ENCODE data around the gene CFAP58. TPM values are rescaled to one million over a fixed set of nuclear protein-coding genes. Genes with fewer than 3 reads are reported as not detected.
A peak's percentile ranks its signal among the peaks of the same experiment; 100 is the strongest.

The CFAP58 gene
- total and polyA plus RNA-seq, 2 of the 13 experiments (the other 11 are each of a cell fraction or from before 2014, with no cell fraction given): 0.03 TPM; not detected in 1

DNA sequence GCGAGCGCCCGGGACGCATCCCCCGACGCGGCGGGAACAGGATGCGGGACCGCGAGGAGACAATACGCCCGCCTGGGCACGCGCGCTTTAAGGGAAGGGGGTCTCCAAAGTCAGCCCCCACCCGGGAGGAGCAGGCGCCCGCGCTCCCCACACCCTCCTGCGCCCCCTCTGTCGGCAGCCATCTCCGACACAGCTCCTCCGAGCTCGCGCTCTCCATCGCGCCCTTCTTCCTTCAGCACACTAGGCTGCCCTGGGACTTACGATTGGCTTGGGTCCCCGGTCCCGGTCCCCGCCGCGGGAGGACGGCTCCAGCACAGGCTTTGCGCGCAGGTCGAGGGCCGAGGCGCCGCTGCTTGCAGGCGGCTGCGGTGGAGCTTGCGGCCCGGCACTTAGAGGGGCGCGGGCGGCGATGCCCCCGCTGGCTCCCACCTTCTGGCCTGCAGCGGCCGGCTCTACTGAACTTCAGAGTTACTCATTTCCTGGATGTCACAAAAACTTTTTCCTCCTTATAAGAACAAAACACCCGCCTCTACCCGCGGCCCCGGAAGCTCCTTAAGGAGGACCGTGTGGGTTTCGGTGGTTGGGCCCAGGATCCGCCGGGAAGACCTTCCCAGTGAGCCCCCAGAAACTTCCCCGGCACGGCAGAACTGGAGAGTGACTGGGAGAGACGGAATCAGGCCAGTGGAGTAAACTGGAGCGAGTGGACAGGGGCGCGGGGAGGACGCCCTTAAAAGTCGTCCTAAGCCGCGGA, 15.5 kb upstream of the CFAP58 start, which contains the start of gene ITPRIP (continued):
- TF ChIP-seq ZSCAN25 (CRISPR knock-in tag; IDR thresholded peaks at IDR 0.05) (0 out of 2 replicates have a peak, but pooled peaks have one; percentile 59), PAXIP1 (CRISPR knock-in tag; conservative IDR thresholded peaks at IDR 0.05) (0 out of 2 replicates have a peak, but pooled peaks have one; percentile 29), HOXA7 (CRISPR knock-in tag; IDR thresholded peaks at IDR 0.05) (no peak), HNRNPLL (IDR thresholded peaks at IDR 0.05; ENCODE audit: low read depth, low read length, poor library complexity, severe bottlenecking) (peak; percentile 34), KDM4B (CRISPR knock-in tag; IDR thresholded peaks at IDR 0.05) (no peak), ZNF670 (CRISPR knock-in tag; IDR thresholded peaks at IDR 0.05; ENCODE audit: borderline replicate concordance) (no peak), SMAD1 (CRISPR knock-in tag; IDR thresholded peaks at IDR 0.05; ENCODE audit: borderline replicate concordance, low read depth) (no peak), PHF20 (CRISPR knock-in tag; IDR thresholded peaks at IDR 0.05) (0 out of 2 replicates have a peak, but pooled peaks have one; percentile 34), ZNF44 (CRISPR knock-in tag; IDR thresholded peaks at IDR 0.05) (peak; percentile 52; the same call in 1 of the 2 replicates), JUND (CRISPR knock-in tag; IDR thresholded peaks at IDR 0.05) (no peak), ZNF883 (CRISPR knock-in tag; IDR thresholded peaks at IDR 0.05; ENCODE audit: not compliant biosample characterization) (no peak), PHB2 (IDR thresholded peaks at IDR 0.05; ENCODE audit: partially characterized antibody) (no peak), KAT7 (CRISPR knock-in tag; IDR thresholded peaks at IDR 0.05; ENCODE audit: borderline replicate concordance) (peak; percentile 57; the same call in 1 of the 2 replicates), ZNF256 (CRISPR knock-in tag; conservative IDR thresholded peaks at IDR 0.05) (no peak), ZFP41 (CRISPR knock-in tag; IDR thresholded peaks at IDR 0.05; ENCODE audit: borderline replicate concordance) (0 out of 2 replicates have a peak, but pooled peaks have one; percentile 31), RFX1 (IDR thresholded peaks at IDR 0.05) (no peak), RBM22 (optimal IDR thresholded peaks at IDR 0.05; ENCODE audit: low read length) (no peak), ZFP82 (CRISPR knock-in tag; IDR thresholded peaks at IDR 0.05; ENCODE audit: borderline replicate concordance) (no peak), EEA1 (CRISPR knock-in tag; IDR thresholded peaks at IDR 0.05; ENCODE audit: borderline replicate concordance) (no peak), ATF2 (CRISPR knock-in tag; IDR thresholded peaks at IDR 0.05) (0 out of 2 replicates have a peak, but pooled peaks have one; percentile 20), MATR3 (CRISPR knock-in tag; IDR thresholded peaks at IDR 0.05) (no peak), SYNCRIP (IDR thresholded peaks at IDR 0.05; ENCODE audit: insufficient read depth, low read depth, low read length) (no peak), REPIN1 (CRISPR knock-in tag; IDR thresholded peaks at IDR 0.05; ENCODE audit: borderline replicate concordance, low read depth) (0 out of 2 replicates have a peak, but pooled peaks have one; percentile 31), BORCS8-MEF2B (CRISPR knock-in tag; IDR thresholded peaks at IDR 0.05) (0 out of 2 replicates have a peak, but pooled peaks have one; percentile 23), RORA (CRISPR knock-in tag; IDR thresholded peaks at IDR 0.05) (no peak), ZNF563 (CRISPR knock-in tag; IDR thresholded peaks at IDR 0.05) (peak; percentile 83; the same call in 1 of the 2 replicates), BHLHE40 (IDR thresholded peaks at IDR 0.05; ENCODE audit: low read length) (no peak)
